ENCODE measurements around the gene SLCO2B1. TPM values are rescaled to one million over a fixed set of nuclear protein-coding genes. Genes with fewer than 3 reads are reported as not detected.

Gene SLCO2B1
- total RNA-seq, 1 donor from 2014 or later = 0.54 TPM

DNA sequence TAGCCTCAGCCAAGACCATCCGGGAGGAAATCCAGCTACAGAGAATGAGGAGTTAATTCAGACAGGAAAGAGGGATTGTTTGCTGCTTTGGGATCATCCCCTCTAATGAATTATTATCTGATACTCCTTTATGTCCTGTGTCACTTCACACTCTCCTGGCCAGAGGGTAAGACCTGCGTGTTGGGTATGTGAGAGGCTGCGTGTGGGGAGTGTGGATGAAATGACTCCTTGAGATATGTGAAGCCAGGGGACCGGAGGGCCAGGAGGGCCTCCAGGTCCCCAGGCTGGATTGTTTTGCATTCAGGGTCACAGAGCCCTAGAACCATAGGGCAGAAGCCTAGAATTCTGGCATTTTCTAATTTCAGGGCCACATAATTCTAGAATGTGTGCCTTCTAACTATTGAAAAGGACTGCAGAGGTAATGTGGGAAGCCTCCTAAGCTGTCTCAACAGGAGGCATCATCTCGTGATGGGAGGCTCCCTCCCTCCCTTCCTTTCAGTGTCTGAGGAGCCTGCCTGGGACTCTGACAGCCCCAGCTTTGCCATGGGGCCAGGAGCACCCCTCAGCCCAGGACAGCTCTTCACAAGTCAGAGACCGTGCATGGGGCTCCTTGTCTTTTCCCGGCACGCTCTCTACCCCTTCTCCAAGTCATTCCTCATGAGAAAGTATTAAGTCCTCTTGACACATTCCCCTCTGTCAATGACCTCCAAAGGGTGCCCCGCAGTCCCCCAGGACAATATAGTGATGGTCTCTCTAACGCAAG lies 93.3 kb downstream of the SLCO2B1 start:
- no peak overlapping the region for H3K27ac Mint-ChIP-seq (ENCODE audit: unreplicated experiment)
- no peaks in the 10 kb centered on the region for H3K9me3 Mint-ChIP-seq (ENCODE audit: unreplicated experiment)
- no peak for TF ChIP-seq CTCF (IDR thresholded peaks at IDR 0.05)
- H3K27me3 Mint-ChIP-seq (ENCODE audit: unreplicated experiment) = peaks cover 52% of the 10 kb centered on the region
- H3K4me3 Mint-ChIP-seq (ENCODE audit: unreplicated experiment) = no peak overlapping the region
- peaks cover 8% of the 10 kb centered on the region for H3K4me1 Mint-ChIP-seq (ENCODE audit: unreplicated experiment)
- DNase-seq (ENCODE audit: extremely low spot score, unreplicated experiment) = no peak
- no peaks in the 10 kb centered on the region for H3K36me3 Mint-ChIP-seq (ENCODE audit: unreplicated experiment)

- Mint-ChIP-seq H3K27ac (ENCODE audit: unreplicated experiment) (no peak overlapping the region), H3K4me3 (ENCODE audit: unreplicated experiment) (no peak overlapping the region), H3K27me3 (ENCODE audit: unreplicated experiment) (peaks cover 42% of the 10 kb centered on the region), H3K36me3 (ENCODE audit: unreplicated experiment) (no peaks in the 10 kb centered on the region), H3K9me3 (ENCODE audit: unreplicated experiment) (no peaks in the 10 kb centered on the region), H3K4me1 (ENCODE audit: unreplicated experiment) (peaks cover 5% of the 10 kb centered on the region)
- TF ChIP-seq CTCF (IDR thresholded peaks at IDR 0.05) = no peak
- DNase-seq (ENCODE audit: extremely low spot score, unreplicated experiment) = no peak
Measured at GRCh38 chr11:75245356-75246005, 94.6 kb downstream of the SLCO2B1 start.

DNA sequence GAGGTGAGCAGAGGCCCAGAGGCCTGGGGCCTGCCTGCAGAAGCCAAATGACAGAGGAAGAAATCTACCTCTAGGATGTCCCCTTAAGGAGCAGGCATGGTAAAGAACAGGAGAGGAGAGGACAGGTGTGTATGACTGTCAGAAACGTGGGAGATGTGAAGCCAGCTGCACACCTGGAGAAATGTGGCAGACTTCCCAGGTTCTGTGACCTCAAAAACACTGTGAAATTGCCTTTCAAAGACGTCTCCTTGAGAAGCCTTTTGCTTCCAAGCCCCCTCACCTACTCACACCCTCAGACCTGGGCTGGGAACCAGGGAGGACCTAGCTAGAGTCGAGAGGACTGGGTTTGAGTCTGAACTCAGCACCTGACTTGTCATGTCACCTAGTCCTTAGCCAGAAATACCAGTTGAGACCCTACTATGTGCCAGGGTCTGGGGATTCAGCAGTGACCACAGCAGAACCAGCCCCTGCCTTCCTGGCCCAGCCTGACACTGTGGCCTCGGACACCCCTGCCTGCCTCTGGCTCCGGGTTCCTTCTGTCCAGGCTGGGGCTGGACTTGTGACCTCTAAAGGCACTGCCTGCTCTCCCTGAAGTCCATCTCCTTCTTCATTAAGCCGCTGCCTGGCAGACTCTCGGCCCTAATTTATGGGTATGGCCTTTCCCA lies 95.2 kb downstream of the SLCO2B1 start:
- H3K27ac Mint-ChIP-seq (ENCODE audit: unreplicated experiment) = no peak overlapping the region
- peaks cover 42% of the 10 kb centered on the region for H3K27me3 Mint-ChIP-seq (ENCODE audit: unreplicated experiment)

DNA sequence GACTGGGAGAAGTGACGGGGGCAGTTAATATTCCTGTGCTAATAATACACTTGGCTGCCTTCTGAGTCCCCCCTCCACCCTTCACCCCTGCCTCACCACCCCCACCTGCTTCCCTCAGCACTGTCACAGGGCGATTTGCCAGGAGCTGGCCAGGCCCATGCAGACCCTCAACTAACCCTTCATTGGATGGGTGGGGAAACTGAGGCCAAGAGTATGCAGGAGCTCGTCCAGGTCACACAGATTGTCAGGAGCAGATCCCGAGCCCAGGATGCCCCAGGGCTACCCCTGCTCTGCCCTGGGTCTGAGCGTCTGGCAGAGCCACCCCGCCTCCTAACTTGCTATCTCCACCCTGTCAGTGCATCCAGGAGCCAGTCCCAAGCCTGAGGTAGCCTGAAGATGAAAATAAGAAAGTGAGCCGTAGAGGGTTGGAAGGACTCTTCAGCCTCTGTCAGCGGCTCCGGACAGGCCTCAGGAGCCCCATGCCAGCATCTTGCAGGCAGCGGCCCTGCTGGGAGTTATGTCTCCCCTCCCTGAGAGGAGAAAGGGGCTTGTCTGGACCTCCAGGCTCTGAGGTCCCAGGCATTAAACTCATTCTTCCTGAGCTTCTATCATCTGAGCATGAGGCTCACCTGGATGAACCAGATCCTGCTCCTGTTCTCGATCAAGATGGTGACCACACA lies 95.9 kb downstream of the SLCO2B1 start:
- no peaks in the 10 kb centered on the region for H3K9me3 Mint-ChIP-seq (ENCODE audit: unreplicated experiment)
- no peak overlapping the region for H3K4me3 Mint-ChIP-seq (ENCODE audit: unreplicated experiment)
- H3K36me3 Mint-ChIP-seq (ENCODE audit: unreplicated experiment) = no peaks in the 10 kb centered on the region
- H3K4me1 Mint-ChIP-seq (ENCODE audit: unreplicated experiment) = peaks cover 5% of the 10 kb centered on the region
- peaks cover 42% of the 10 kb centered on the region for H3K27me3 Mint-ChIP-seq (ENCODE audit: unreplicated experiment)
- H3K27ac Mint-ChIP-seq (ENCODE audit: unreplicated experiment) = no peak overlapping the region
- TF ChIP-seq CTCF (IDR thresholded peaks at IDR 0.05) = no peak
- no peak for DNase-seq (ENCODE audit: extremely low spot score, unreplicated experiment)

More for the DNA sequence above, 95.2 kb downstream of the SLCO2B1 start:
- no peak for DNase-seq (ENCODE audit: extremely low spot score, unreplicated experiment)
- Mint-ChIP-seq H3K4me1 (ENCODE audit: unreplicated experiment) (peaks cover 5% of the 10 kb centered on the region), H3K9me3 (ENCODE audit: unreplicated experiment) (no peaks in the 10 kb centered on the region), H3K4me3 (ENCODE audit: unreplicated experiment) (no peak overlapping the region), H3K36me3 (ENCODE audit: unreplicated experiment) (no peaks in the 10 kb centered on the region)
- no peak for TF ChIP-seq CTCF (IDR thresholded peaks at IDR 0.05)
